BJ (cell line): ENCODE data around the gene PROSER3. TPM values are rescaled to one million over a fixed set of nuclear protein-coding genes. Genes with fewer than 3 reads are reported as not detected.

Experiments used
- CTCF ChIA-PET: fragments of 350-600 bp; formaldehyde crosslinking; extraction: SDS; loops from one replicate; lab custom pipeline; 2021; ENCODE audit warnings: antibody characterized with exemption, inconsistent platforms; lab: Yijun Ruan, JAX
- POLR2A ChIA-PET: fragments of 300-600 bp; sonication (Branson Sonifier 250); formaldehyde crosslinking; extraction: SDS; loops from one replicate; lab custom pipeline; 2021; ENCODE audit warnings: antibody characterized with exemption; lab: Charles Lee
- DNase-seq: peaks from one replicate; pipeline ENCODE4 v3.0.0-alpha.2; 2011; ENCODE audit warnings: low read depth
- H3K27me3 ChIP-seq: 2 replicates; pipeline ENCODE4 v1.6.0; 2011; ENCODE audit warnings: low read length; ENCODE audit not compliant: control insufficient read depth, insufficient read depth
- H3K36me3 ChIP-seq: 2 replicates; pipeline ENCODE4 v1.5.1; 2011; ENCODE audit warnings: low read length; ENCODE audit not compliant: control insufficient read depth, insufficient read depth
- H3K4me3 ChIP-seq: 2 replicates; pipeline ENCODE4 v1.5.1; 2011; ENCODE audit warnings: low read depth, mild to moderate bottlenecking, control low read depth, low read length
- polyA plus RNA-seq: library from polyadenylated mRNA; depleted of rRNA; stranded (reverse); fragments of >200 nt; gene quantifications from 2 replicates; pipeline ENCODE4 v1.2.3, GENCODE V29; 2011
- TF ChIP-seq, protein P1 (sequence below): IDR thresholded peaks from 2 replicates; pipeline ENCODE4 v1.5.1; 2011; ENCODE audit warnings: low read depth, mild to moderate bottlenecking, control low read depth, inconsistent platforms, low read length, moderate library complexity; ENCODE audit not compliant: insufficient read depth

Gene PROSER3
- polyA plus RNA-seq, 1 experiment, result 9.4 TPM

DNA sequence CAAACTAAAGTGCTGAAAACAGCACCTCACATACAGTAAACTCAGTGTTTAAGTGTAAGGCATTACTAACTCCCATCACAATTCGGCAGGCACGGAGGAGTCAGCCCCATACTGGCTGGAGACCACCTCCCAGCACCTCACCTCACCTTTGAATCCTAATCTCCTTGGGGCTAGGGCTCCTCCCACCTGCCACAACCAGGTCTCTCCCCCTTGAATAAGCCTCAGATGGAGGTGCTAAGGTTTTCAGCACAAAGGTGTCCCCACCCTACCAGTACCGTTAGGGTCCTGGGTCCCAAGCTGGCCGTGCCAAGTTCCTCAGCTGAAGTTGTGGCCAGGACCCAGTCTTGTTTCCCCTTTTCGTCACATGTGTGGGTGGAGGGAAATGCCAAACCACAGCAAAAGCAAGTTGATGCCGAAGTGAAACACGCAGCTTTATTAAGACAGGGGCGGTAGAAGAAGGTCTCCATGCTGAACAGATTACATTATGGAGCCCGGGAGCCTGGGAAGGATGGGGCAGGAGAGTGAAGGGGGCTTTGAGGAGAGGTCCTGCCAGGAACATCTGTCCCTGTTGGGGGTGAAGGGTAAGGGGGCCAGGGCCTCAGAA lies 15.8 kb upstream of the PROSER3 start, which contains the start of gene IGFLR1:
Gene IGFLR1, minus strand, starts transcription at position 332 of the 604 bp plus-strand sequence. CDS start 1,272 bp downstream, outside the sequence.
- no peak within 1 kb of the TSS for H3K4me3 ChIP-seq
- H3K27me3 ChIP-seq, result no peaks in the 10 kb centered on the region
- peaks cover 15% of the 10 kb centered on the region for H3K36me3 ChIP-seq
- CTCF ChIA-PET, result no interaction called here
- POLR2A ChIA-PET, result no interaction called here
- DNase-seq, result no peak
- TF ChIP-seq, protein P1, sequence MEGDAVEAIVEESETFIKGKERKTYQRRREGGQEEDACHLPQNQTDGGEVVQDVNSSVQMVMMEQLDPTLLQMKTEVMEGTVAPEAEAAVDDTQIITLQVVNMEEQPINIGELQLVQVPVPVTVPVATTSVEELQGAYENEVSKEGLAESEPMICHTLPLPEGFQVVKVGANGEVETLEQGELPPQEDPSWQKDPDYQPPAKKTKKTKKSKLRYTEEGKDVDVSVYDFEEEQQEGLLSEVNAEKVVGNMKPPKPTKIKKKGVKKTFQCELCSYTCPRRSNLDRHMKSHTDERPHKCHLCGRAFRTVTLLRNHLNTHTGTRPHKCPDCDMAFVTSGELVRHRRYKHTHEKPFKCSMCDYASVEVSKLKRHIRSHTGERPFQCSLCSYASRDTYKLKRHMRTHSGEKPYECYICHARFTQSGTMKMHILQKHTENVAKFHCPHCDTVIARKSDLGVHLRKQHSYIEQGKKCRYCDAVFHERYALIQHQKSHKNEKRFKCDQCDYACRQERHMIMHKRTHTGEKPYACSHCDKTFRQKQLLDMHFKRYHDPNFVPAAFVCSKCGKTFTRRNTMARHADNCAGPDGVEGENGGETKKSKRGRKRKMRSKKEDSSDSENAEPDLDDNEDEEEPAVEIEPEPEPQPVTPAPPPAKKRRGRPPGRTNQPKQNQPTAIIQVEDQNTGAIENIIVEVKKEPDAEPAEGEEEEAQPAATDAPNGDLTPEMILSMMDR, result no peak

- H3K36me3 ChIP-seq, result peaks cover 7% of the 10 kb centered on the region
- no peak overlapping the region for H3K4me3 ChIP-seq
- POLR2A ChIA-PET, result no interaction called here
These were observed 14.1 kb upstream of the PROSER3 start for GRCh38 chr19:35743640-35744429.

GRCh38 chr19:35744430-35745327 lies 13.3 kb upstream of the PROSER3 start:
- POLR2A ChIA-PET, result no interaction called here
- Histone ChIP-seq H3K27me3 (no peaks in the 10 kb centered on the region), H3K4me3 (peak overlapping the region; percentile 89), H3K36me3 (peaks cover 7% of the 10 kb centered on the region)
- TF ChIP-seq, protein P1, result peak; percentile 60
- DNase-seq, result peak; percentile 66
- CTCF ChIA-PET, result interaction anchor here (0.9 to 1.7 kb wide), 4 partner anchors 16 to 187 kb away, joined by 3 to 4 read pairs (median 4); no protein-coding TSS in a partner anchor

More at GRCh38 chr19:35743640-35744429, 14.1 kb upstream of the PROSER3 start:
- TF ChIP-seq, protein P1, result no peak
- H3K27me3 ChIP-seq, result no peaks in the 10 kb centered on the region
- CTCF ChIA-PET, result interaction anchor here (1.7 kb wide), 1 partner anchor 17 kb away, joined by 4 read pairs; no protein-coding TSS in a partner anchor
- DNase-seq, result no peak

DNA sequence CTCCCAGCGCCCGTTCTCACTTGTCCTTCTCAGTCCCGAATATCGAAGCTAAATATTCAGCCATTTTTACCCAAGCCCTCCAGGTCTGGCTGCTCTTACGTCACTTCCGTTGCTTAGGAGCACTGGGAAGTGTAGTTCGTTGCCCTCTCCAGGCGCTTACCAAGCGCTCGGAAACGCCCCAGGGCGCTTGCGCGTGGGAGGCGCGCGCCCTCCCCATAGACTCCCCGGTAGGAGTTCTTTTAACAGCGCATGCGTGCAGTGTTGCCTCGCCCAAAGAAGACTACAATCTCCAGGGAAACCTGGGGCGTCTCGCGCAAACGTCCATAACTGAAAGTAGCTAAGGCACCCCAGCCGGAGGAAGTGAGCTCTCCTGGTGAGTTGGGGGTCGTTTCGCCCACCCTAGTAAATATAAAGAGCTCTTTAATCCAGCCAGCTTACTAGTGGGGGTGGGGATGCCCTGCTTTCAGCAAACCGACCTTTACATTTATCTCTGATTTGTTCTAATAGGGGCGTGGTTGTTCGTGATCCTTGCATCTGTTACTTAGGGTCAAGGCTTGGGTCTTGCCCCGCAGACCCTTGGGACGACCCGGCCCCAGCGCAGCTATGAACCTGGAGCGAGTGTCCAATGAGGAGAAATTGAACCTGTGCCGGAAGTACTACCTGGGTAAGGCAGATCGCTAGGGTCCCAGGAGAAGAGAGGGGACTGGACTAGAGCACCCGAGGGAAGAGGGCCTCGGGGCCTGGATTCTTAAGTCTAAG lies 12.5 kb upstream of the PROSER3 start, which contains the start of the genes PSENEN and U2AF1L4:
Gene PSENEN, plus strand, starts transcription at position 324 of the 759 bp plus-strand sequence. Its CDS starts 280 bp downstream, at position 604.
Gene U2AF1L4, minus strand, starts transcription at position 91 of the 759 bp plus-strand sequence. Its CDS starts 27 bp downstream, at position 64.
- Histone ChIP-seq H3K4me3 (peak within 1 kb of the TSS; percentile 89), H3K27me3 (no peaks in the 10 kb centered on the region), H3K36me3 (peaks cover 7% of the 10 kb centered on the region)
- CTCF ChIA-PET, result interaction anchor here (0.6 to 1.7 kb wide), 6 partner anchors 15 to 431 kb away, joined by 3 to 4 read pairs (median 4); no protein-coding TSS in a partner anchor
- POLR2A ChIA-PET, result no interaction called here
- TF ChIP-seq, protein P1, result no peak
- peak; percentile 98 for DNase-seq
